ENCODE measurements around the gene SLC20A1. TPM values are rescaled to one million over a fixed set of nuclear protein-coding genes. Genes with fewer than 3 reads are reported as not detected.

Gene SLC20A1
- total RNA-seq, 1 donor from 2014 or later: 43.5 TPM

DNA sequence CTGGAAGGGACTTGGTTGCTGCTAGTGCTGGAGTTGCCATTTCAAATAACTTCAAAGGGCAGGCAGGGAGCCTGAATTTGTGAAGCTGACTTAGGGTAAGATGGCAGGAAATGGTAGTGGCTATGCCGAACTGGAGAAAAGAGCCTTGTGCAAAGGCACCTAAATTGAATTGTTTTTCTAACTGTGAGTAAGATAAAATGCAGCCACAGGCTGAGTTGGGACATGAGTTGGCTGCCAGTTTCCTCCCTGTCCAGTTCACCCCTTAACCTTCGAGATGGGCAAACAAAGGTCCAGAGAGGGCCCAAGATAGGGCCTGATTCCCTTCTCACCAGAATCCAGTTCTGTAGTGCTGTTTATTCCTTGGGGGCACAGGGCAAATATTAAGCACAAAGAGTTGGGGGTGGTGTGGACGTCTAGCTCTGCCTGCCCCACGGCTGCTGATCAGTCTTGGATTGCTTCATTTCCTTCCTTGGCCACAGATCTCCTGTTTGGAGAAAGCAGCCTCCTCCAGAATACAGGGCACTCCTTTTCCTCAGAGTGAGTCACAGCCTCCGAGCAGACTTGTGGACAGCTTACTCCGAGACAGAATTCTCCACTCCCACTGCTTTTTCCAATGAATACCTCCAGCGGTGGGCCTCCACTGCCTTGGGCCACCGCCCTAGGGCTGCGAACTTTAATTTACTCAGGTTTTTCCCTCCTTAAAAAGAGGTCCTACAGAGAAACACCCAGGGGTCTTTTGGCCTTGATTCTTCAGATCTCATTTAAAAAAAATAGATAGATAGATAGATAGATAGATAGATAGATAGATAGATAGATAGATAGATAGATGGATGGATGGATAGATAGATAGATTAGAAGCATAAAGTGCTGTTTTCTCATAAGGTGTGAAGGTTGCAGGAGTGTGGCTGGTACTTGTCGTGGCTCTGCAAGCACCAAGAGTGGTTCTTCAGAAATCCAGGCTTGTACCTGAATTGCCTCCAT is 18.4 kb upstream of the SLC20A1 start:
- intact Hi-C loops (cut with DNase I): loop anchor here (10.0 kb wide), 1 partner anchor 57 kb away; no protein-coding TSS in a partner anchor
- peak; percentile 77 to 80 for ATAC-seq
- TF ChIP-seq, protein P1, sequence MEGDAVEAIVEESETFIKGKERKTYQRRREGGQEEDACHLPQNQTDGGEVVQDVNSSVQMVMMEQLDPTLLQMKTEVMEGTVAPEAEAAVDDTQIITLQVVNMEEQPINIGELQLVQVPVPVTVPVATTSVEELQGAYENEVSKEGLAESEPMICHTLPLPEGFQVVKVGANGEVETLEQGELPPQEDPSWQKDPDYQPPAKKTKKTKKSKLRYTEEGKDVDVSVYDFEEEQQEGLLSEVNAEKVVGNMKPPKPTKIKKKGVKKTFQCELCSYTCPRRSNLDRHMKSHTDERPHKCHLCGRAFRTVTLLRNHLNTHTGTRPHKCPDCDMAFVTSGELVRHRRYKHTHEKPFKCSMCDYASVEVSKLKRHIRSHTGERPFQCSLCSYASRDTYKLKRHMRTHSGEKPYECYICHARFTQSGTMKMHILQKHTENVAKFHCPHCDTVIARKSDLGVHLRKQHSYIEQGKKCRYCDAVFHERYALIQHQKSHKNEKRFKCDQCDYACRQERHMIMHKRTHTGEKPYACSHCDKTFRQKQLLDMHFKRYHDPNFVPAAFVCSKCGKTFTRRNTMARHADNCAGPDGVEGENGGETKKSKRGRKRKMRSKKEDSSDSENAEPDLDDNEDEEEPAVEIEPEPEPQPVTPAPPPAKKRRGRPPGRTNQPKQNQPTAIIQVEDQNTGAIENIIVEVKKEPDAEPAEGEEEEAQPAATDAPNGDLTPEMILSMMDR (IDR thresholded peaks at IDR 0.05): no peak
- no peak for DNase-seq
- H3K4me3 ChIP-seq: peak overlapping the region; percentile 12
- peak overlapping the region; percentile 76 for H3K27ac ChIP-seq
- H3K9me3 ChIP-seq: no peaks in the 10 kb centered on the region
- H3K27me3 ChIP-seq (ENCODE audit: low read depth): no peaks in the 10 kb centered on the region
- no peaks in the 10 kb centered on the region for H3K36me3 ChIP-seq
- peaks cover 43% of the 10 kb centered on the region for H3K4me1 ChIP-seq

DNA sequence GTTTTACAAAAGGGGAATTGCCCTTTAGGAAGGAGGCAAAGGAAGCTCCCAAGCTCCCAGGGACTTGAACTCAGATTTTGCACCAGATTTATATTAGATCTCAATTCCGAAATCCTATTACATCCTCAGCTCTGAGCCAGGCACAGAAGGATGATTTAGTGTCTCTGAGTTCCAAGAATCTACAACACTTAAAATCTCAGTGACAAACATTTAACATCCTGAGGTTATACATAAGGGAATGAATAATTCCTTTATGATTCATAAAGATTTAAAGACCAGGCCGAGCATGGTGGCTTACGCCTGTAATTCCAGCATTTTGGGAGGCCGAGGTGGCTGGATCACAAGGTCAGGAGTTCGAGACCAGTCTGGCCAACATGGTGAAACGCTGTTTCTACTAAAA is 16.5 kb upstream of the SLC20A1 start:
- Histone ChIP-seq H3K4me3 (no peak overlapping the region), H3K27me3 (ENCODE audit: low read depth) (no peaks in the 10 kb centered on the region), H3K4me1 (peaks cover 43% of the 10 kb centered on the region), H3K36me3 (no peaks in the 10 kb centered on the region), H3K27ac (no peak overlapping the region), H3K9me3 (no peaks in the 10 kb centered on the region)
- DNase-seq: no peak
- TF ChIP-seq, protein P1 (IDR thresholded peaks at IDR 0.05): no peak
- intact Hi-C loops (cut with DNase I): loop anchor here (10.0 kb wide), 1 partner anchor 56 kb away; no protein-coding TSS in a partner anchor
- ATAC-seq: no peak

DNA sequence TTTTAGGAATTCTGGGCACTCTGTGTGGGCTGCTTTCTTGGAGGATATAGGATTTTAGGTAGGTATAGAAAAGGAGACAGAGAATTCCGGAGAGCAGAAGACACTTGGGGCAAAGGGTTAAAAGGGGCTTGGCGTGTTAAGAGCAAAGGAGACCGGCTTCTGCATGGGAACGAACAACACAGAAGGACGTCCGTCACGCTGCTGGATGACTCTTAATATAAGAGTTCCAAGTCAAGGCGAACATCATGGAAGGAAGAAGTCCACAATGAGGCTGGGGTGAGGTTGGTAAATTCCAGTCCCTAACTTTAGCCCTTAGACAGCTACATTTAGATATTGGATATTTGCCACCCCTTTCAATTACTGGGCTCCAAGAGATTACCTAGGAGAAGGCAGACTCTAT is 15.9 kb upstream of the SLC20A1 start:
- intact Hi-C loops (cut with DNase I): loop anchor here (10.0 kb wide), 1 partner anchor 55 kb away; no protein-coding TSS in a partner anchor
- TF ChIP-seq, protein P1 (IDR thresholded peaks at IDR 0.05): no peak
- Histone ChIP-seq H3K9me3 (no peaks in the 10 kb centered on the region), H3K4me3 (no peak overlapping the region), H3K36me3 (no peaks in the 10 kb centered on the region), H3K4me1 (peaks cover 43% of the 10 kb centered on the region), H3K27me3 (ENCODE audit: low read depth) (no peaks in the 10 kb centered on the region), H3K27ac (no peak overlapping the region)
- DNase-seq (no peak), ATAC-seq (no peak)

DNA sequence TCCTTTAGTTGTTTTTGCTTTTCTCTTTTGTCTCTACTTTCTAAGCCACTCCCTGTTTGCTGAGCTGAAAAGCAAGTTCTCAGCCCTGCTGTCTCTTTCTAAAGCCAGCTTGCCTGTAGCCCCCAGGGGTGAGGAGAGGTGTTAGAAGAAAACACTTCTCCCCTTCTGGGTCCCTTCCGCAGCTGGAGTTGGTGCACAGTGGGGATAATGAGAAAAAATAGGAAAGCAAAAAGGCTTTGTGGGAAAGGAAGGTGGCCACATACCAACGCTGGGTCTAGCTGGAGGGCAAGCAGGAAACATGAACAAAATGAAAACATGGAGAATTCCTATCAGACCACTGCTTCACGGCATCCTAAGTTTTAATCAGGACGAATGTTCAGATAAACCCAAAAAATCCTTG is 15.5 kb upstream of the SLC20A1 start:
- Histone ChIP-seq H3K36me3 (no peaks in the 10 kb centered on the region), H3K9me3 (no peaks in the 10 kb centered on the region), H3K27me3 (ENCODE audit: low read depth) (no peaks in the 10 kb centered on the region), H3K27ac (no peak overlapping the region), H3K4me1 (peaks cover 43% of the 10 kb centered on the region), H3K4me3 (no peak overlapping the region)
- no peak for DNase-seq
- TF ChIP-seq, protein P1 (IDR thresholded peaks at IDR 0.05): no peak
- intact Hi-C loops (cut with DNase I): no loop called here
- no peak for ATAC-seq

DNA sequence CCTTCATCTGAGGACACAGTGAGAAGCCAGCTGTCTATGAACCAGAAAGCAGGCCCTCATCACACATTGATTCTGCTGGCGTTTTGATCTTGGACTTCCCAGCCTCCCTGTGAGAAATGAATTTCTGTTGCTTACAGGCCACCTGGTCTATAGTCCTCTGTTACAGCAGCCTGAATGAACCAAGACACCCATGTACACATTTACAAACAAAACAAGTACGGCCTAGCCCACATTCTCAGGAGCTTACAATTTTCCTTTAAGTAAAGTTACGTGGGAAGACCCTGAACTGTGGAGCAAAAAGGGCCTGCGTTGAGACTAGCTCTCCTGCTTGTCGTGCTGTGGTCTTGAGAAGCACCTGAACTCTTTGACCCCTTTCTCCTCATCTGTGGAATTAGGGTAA is 12.0 kb upstream of the SLC20A1 start:
- intact Hi-C loops (cut with DNase I): no loop called here
- ATAC-seq: no peak

More for the DNA sequence above, 12.0 kb upstream of the SLC20A1 start:
- TF ChIP-seq, protein P1 (IDR thresholded peaks at IDR 0.05): no peak
- H3K27me3 ChIP-seq (ENCODE audit: low read depth): no peaks in the 10 kb centered on the region
- H3K4me1 ChIP-seq: peaks cover 22% of the 10 kb centered on the region
- no peaks in the 10 kb centered on the region for H3K9me3 ChIP-seq
- no peak overlapping the region for H3K4me3 ChIP-seq
- H3K36me3 ChIP-seq: no peaks in the 10 kb centered on the region
- no peak overlapping the region for H3K27ac ChIP-seq
- DNase-seq: no peak

Data from lower lobe of right lung (tissue), 2 donors.